Measurements from ENCODE around the gene SCGB1A1.

The SCGB1A1 gene

DNA sequence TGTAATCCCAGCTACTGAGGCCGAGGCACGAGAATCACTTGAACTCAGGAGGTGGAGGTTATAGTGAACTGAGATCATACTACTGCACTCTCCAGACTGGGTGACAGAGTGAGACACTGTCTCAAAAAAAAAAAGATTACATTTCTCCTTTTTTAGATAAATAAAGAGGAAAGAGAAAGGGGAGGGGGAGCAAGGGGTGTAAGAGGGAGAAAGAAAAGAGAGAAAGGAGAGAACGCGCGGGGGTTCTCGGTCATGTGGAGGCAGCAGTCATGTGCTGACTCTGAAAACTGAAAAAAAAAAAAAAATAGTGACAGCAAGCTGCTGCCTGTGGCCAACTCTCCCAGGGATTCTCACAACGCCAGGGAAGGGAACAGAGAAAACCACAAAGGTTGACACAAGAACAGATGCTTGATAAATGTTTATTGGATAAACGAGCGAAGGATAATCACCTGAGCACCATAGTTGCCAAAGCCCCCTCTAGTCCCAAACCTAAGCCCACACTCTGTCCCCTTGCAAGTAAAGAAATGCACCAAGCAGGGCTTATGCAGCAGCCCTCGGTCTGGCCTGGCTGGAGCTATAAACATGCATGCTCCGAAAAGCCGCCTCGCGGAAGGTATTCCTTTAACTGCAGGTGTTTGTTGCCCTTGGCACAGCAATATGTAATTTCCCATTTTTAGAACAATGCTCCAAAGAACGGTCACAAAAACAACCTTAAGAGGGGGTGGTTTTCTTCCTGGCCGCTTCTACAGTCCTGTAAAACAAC is 14.5 kb downstream of the SCGB1A1 start:
- TF ChIP-seq, protein P1, sequence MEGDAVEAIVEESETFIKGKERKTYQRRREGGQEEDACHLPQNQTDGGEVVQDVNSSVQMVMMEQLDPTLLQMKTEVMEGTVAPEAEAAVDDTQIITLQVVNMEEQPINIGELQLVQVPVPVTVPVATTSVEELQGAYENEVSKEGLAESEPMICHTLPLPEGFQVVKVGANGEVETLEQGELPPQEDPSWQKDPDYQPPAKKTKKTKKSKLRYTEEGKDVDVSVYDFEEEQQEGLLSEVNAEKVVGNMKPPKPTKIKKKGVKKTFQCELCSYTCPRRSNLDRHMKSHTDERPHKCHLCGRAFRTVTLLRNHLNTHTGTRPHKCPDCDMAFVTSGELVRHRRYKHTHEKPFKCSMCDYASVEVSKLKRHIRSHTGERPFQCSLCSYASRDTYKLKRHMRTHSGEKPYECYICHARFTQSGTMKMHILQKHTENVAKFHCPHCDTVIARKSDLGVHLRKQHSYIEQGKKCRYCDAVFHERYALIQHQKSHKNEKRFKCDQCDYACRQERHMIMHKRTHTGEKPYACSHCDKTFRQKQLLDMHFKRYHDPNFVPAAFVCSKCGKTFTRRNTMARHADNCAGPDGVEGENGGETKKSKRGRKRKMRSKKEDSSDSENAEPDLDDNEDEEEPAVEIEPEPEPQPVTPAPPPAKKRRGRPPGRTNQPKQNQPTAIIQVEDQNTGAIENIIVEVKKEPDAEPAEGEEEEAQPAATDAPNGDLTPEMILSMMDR (IDR thresholded peaks at IDR 0.05), result no peak
- no peak for TF ChIP-seq ZFX (IDR thresholded peaks at IDR 0.05; ENCODE audit: borderline replicate concordance)
- H3K27ac ChIP-seq, result no peak overlapping the region

DNA sequence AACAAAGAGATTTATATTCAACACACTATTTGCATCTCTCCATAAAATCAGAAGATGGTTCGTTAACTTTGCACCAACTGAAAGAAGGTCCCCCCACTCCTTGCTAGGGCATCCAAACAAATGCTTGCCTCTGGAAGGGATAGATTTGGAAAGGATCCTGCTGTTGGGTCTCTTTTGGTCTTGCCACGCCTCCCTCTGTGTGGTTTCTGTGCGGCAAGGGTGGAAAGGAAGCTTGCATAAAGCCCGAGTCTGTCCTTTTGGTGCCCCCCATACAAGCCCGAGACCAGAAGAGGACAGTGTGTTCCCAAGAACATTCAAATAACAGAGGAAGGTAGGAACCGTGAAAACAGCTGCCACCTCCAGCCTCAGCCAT is 15.1 kb downstream of the SCGB1A1 start:
- TF ChIP-seq, protein P1 (IDR thresholded peaks at IDR 0.05), result no peak
- no peak for TF ChIP-seq ZFX (IDR thresholded peaks at IDR 0.05; ENCODE audit: borderline replicate concordance)

DNA sequence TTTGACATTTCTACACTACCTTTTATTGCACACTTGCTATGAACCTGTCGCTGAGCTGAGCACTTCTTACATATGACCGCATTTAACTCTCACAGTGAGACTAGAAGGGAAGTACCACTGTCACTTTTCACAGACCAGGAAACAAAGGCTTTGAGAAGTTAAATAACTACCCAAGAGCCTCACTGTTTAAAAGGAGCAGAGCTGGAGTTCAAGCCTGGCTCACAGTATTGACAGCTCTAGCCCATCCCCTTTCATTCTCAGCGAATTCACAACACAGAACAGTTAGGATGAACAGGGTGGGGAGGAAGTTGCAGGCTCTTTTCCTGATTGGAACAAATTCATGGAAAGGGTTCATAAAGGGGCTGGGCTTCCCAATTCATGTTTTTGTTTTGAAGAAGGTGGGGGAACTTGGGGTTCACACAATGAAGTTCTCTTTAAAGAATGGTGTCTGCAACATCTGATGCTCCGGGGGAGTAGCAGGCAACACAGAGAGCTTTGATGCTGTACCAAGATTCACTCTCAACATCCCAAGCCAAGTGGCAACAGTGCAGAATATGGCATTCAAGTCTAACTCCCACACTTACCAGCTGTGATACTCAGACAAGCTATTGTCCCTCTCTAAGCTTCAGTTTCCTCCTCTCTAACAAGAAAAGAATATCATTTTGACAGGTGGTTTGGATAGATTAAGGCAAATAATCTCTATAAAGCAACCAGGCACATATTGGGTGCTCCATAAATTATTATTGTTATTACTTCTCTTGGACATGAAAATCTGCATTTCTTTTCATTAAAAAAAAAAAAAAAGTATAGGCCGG is 17.2 kb downstream of the SCGB1A1 start:
- H3K27ac ChIP-seq, result no peak overlapping the region
- TF ChIP-seq, protein P1 (IDR thresholded peaks at IDR 0.05), result no peak
- TF ChIP-seq ZFX (IDR thresholded peaks at IDR 0.05; ENCODE audit: borderline replicate concordance), result no peak

More for the DNA sequence above, 15.1 kb downstream of the SCGB1A1 start:
- H3K27ac ChIP-seq, result no peak overlapping the region

DNA sequence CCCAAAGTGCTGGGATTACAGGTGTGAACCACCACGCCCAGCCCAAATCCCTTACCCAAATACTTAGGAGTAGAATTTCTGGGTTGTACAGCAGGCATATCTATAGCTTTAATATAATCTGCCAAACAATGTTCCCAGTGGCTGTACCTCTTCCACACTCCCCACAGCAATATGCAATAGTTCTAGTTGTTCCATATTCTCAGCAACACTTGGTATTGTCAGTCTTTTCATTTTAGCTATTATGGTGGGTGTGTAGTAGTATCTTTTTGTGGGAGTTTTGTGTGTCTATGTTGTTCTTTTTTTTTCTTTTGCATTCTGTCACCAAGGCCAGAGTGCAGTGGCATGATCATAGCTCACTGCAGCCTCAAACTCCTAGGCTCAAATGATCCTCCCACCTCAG is 18.8 kb downstream of the SCGB1A1 start:
- no peak overlapping the region for H3K27ac ChIP-seq

DNA sequence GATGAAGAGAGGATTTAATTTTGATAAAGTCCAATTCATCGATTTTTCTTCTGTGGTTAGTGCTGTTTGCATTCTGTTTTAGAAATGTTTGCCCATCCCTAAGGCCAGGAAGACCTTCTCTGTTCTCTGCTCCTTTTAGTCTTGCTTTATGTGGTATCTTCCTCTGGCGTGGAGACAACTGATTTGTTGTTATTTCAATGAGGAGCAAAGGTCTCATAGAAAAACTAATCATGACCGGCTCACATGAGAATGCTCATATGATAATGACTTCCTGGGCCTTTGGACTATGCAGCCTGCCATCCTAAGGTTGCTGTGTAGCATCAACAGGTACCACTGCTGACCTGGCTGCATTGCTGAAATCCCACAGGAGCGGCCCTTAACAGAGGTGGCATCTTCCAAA is 19.8 kb downstream of the SCGB1A1 start:
- no peak overlapping the region for H3K27ac ChIP-seq
- TF ChIP-seq, protein P1 (IDR thresholded peaks at IDR 0.05), result no peak
- no peak for TF ChIP-seq ZFX (IDR thresholded peaks at IDR 0.05; ENCODE audit: borderline replicate concordance)

More for the DNA sequence above, 18.8 kb downstream of the SCGB1A1 start:
- TF ChIP-seq, protein P1 (IDR thresholded peaks at IDR 0.05), result no peak
- no peak for TF ChIP-seq ZFX (IDR thresholded peaks at IDR 0.05; ENCODE audit: borderline replicate concordance)

DNA sequence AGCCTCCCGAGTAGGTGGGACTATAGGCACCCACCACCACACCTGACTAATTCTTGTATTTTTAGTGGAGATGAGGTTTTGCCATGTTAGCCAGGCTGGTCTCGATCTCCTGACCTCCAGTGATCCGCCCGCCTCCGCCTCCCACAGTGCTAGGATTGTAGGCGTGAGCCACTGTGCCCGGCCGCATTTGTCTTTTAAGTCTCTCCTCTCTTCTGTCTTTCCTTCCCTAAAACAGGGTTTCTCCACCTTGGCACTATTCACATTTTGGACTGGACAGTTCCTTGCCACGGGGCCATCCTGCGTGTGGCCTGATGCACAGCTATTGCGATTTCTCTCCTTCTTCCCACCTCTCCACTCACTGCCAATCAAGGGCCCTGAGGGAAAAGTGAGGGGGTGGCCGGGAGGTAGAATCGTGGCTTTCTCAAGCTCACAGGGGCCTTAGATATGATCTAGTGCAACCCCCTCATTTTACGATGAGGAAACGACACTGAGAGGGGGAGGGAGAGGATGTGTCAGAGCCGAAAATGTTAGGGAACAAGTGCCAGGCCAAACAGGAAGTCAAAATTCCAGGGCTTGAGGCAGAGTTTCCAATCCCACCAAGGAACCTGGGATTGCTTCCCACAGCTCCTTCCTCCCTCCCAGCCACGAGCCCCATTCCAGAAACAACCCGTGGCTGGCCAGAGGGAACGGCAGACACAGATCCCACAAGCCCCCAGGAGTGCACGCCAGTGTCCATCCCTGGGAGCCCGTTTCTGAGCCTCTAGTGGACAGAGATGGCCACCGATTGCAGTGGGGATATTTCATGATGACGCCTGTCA is 21.2 kb downstream of the SCGB1A1 start:
- H3K27ac ChIP-seq, result no peak overlapping the region

More for the DNA sequence above, 21.2 kb downstream of the SCGB1A1 start:
- TF ChIP-seq, protein P1 (IDR thresholded peaks at IDR 0.05), result no peak
- TF ChIP-seq ZFX (IDR thresholded peaks at IDR 0.05; ENCODE audit: borderline replicate concordance), result no peak
